GM18508 (cell line): Measurements from ENCODE around the gene ZNF12.

Experiments
- ATAC-seq: cut with Tn5 transposase; IDR thresholded peaks from one replicate; pipeline ENCODE4 v1.9.1; 2021; ENCODE audit warnings: moderate number of reproducible peaks; ENCODE audit not compliant: insufficient read depth, unreplicated experiment

The ZNF12 gene

GRCh38 chr7:6648066-6648814 lies 58.5 kb downstream of the ZNF12 start:
- ATAC-seq: no peak

DNA sequence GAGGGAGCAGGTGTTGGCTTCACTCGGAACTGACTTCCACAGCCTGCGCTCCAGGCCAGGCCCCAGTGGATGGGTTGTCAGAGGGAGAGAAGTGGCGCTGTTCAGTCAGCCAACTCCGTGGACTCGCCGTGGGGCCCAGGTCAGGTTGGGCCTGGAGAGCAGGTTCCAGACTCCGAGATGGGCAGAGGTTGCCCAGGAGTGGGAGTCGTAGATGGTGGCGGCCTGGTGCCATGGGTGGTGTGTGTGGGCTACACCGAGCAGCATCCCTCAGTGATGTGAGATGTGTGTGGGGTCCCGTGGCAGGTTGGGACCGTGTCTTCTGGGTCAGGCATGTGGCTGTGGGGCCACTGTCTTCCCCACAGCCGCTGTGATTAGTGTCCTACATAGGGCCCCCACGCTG lies 59.2 kb downstream of the ZNF12 start:
- ATAC-seq: no peak

- ATAC-seq: no peak
Observed at GRCh38 chr7:6647080-6647479, 59.7 kb downstream of the ZNF12 start.

- no peak for ATAC-seq
Observed at GRCh38 chr7:6646465-6646864, 60.3 kb downstream of the ZNF12 start.

DNA sequence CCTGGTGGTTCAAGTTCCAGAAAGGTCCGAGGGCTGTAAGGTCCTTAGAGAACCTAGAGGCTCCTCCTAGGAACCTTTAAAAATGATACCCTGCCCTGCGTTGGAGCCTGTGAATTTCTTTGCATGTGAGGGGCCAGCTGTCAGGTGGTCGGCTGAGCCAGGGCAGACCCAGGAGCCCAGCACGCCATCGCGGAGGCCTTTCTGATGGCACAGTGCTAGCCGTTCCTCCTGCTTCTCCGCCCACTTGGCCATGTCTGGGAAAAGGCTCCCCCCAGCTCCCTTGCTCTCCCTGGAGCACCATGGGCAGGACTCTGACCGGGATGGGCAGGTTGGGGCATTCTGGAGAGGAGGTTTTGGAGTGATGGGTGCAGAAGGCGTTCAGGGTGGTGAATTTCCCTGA lies 62.0 kb downstream of the ZNF12 start:
- no peak for ATAC-seq

GRCh38 chr7:6643915-6644625 lies 62.7 kb downstream of the ZNF12 start:
- ATAC-seq: no peak

GRCh38 chr7:6642861-6643640 lies 63.7 kb downstream of the ZNF12 start:
- ATAC-seq: no peak

DNA sequence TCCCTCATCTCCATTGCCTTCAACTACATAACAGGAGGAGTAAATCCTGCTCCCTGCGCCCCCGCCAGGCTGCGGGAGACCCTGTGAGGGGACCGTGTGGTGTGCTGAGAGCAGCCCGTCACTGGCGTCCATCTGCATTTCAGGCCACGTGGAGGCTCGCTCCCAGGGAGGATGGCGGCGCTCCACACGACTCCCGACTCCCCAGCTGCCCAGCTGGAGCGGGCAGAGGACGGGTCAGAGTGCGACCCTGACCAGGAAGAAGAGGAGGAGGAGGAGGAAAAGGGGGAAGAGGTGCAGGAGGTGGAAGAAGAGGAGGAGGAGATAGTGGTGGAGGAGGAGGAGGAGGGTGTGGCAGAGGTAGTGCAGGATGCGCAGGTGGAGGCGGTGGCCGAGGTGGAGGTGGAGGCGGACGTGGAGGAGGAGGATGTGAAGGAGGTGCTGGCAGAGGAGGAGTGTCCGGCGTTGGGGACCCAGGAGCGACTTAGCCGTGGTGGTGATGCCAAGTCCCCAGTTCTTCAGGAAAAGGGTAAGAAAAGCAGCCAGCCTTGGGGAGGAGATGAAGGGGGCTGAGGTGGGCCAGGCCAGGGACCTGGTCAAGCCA lies 64.4 kb downstream of the ZNF12 start:
- ATAC-seq: no peak

DNA sequence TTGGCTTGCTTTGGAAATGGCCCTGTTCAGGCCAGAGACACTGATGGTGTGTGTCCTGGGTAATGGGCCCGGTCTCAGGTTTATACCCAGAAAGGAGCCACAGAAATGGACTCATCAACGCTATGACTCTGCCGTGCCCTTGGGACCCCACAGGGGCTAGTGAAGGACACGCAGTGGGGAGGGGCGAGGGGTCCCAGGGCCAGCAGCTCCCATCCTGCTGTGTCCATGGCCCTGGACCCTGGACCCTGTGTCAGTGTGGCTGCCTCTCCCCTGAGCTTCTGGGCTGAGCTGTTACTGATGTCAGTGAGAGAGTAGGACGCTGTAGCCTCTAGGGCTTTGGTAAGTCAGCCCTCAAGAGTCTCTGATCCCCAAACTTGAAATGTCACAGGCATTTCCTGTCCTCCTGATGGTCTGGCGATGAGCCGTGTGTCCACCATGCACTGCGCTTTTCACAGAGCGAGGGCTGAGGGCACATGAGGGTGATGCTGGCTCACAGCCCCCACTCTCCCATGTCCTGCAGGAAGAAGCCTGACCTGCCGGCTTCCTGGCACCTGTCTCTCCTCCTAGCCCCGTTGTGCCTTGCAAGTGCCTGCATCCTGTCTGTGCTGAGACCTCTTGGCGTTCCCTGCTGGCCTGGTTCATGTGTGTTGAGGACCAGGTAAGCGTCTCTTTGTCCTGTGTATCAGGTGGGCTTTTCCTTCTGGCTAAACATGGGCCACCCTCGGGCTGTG lies 65.3 kb downstream of the ZNF12 start:
- ATAC-seq: no peak

DNA sequence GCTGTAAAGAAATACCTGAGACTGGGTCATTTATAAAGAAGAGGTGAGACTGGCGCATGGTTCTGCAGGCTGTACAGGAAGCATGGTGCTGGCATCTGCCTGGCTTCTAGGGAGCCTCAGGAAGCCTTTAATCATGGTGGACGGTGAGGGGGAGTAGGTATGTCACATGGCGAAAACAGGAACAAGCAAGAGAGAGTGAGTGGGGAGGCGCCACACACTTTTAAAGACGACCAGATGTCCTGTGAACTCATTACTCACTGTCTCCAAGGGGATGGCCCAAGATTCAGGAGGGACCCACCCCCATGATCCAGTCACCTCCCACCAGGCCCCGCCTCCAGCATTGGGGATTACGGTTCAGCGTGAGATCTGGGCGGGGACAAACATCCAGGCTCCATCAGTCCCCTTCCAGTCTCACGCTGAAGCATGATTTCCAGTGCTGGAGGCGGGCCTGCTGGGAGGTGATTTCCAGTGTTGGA lies 66.5 kb downstream of the ZNF12 start:
- ATAC-seq: no peak

GRCh38 chr7:6639627-6640026 lies 67.1 kb downstream of the ZNF12 start:
- no peak for ATAC-seq

GRCh38 chr7:6639032-6639431 lies 67.7 kb downstream of the ZNF12 start:
- no peak for ATAC-seq
